Fibroblast of lung (primary cell): ENCODE measurements around the gene CYP24A1.

Experiments
- CTCF ChIP-seq, 2 donors: IDR thresholded peaks in 1 of 2; conservative IDR thresholded peaks in 1 of 2; 1 replicate in 1 of 2; 2 replicates in 1 of 2; pipeline ENCODE4 v1.5.1; 2011 to 2012; ENCODE audit warnings: low read length in 2 of 2, control low read depth in 1 of 2, inconsistent platforms in 1 of 2, low read depth in 1 of 2, mild to moderate bottlenecking in 1 of 2
- EZH2 ChIP-seq: IDR thresholded peaks from 2 replicates; pipeline ENCODE4 v1.5.1; 2012; ENCODE audit warnings: low read length, control low read depth, mild to moderate bottlenecking; ENCODE audit errors: missing control alignments

- TF ChIP-seq CTCF (conservative IDR thresholded peaks at IDR 0.05 in 1 of 2, IDR thresholded peaks at IDR 0.05 in 1 of 2; ENCODE audit: low read depth in 1 of 2, low read length in 2 of 2) (no peak), EZH2 (no peak)
Measured at GRCh38 chr20:54139188-54139587, 34.6 kb downstream of the CYP24A1 start.
